GM23248 (cell line): ENCODE data around the gene GTF3C5.

ENCODE experiments used
- EZH2 ChIP-seq: fragments of 200-600 bp; sonication (generic); IDR thresholded peaks from 2 replicates; pipeline ENCODE4 v1.6.1; 2018; ENCODE audit warnings: antibody characterized with exemption, mild to moderate bottlenecking; ENCODE audit not compliant: insufficient read depth, poor library complexity, severe bottlenecking
- EZH2phosphoT487 ChIP-seq: fragments of 200-600 bp; sonication (generic); IDR thresholded peaks from 2 replicates; pipeline ENCODE4 v1.6.1; 2018; ENCODE audit warnings: antibody characterized with exemption, moderate library complexity, mild to moderate bottlenecking, low read depth; ENCODE audit not compliant: insufficient read depth

DNA sequence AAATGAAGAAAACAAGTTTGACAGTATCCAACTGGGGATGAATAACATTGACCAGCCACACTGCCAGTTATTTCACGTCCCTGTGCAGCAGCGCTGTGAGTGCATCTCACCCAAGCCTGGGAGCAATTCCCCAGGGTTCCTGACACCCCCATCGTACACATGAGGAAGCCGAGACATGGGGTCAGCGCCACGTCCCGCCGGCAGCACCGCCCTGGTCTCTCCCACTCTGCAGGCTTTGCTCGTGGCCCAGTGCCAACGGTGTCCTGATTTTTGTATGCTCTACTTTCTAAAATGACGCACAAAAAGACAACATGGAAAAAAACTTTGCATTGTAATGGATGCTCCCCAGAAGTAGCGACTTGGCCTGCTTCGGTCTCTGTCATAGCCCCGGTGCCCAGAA is 14.3 kb downstream of the GTF3C5 start:
- no peak for TF ChIP-seq EZH2phosphoT487
- no peak for TF ChIP-seq EZH2
